ENCODE data around the gene KIAA1217. TPM values are rescaled to one million over a fixed set of nuclear protein-coding genes. Genes with fewer than 3 reads are reported as not detected.
A peak's percentile ranks its signal among the peaks of the same experiment; 100 is the strongest.
"Not testable (repeated sequence)": the region's sequence is repeated elsewhere in the genome, so short reads cannot be mapped to it uniquely, and the experiment has no call there.

Gene KIAA1217
- total RNA-seq, 1 experiment from 2014 or later, result 9.4 TPM

DNA sequence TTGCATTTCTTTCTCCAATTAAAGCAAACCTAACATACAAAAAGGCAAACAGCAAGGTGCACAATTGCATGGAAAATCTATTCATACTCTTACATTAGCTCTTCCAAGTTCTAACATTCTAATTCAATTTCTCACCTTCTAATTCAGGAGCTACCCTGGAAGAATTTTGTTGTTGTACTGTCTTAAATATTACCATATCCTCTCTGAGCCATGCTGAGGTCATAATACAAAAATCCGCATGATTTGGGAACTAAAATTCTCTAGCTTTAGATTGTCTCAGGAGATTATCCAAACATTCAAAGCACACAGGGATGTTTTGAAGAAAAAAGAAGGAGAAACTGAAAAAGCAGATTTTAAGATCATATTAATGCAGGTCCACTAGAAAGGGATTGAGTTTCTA, 229.9 kb downstream of the KIAA1217 start:
- DNase-seq (ENCODE audit: low spot score), result no peak

DNA sequence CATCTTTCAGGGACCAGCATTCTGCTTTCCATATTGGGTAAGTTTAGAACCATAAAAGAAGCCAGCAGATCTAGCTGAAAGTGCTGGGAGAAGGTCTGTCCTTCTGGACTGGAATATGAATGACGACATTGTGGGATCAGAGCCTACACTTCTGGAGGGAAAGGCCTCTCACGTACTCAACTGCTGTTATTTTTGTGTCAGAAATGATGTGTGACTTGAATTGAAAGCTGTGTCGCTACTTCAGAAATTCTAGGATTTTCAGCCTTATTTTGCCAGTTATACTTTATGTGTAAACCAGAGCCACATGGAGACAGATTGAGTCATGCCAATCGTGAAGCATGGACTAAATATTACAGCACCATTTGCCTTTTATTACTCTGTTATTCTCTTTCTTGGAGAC, 231.0 kb downstream of the KIAA1217 start:
- DNase-seq (ENCODE audit: low spot score), result no peak

- no peak for DNase-seq (ENCODE audit: low spot score)
Observed at GRCh38 chr10:24440817-24441797, 232.2 kb downstream of the KIAA1217 start.

DNA sequence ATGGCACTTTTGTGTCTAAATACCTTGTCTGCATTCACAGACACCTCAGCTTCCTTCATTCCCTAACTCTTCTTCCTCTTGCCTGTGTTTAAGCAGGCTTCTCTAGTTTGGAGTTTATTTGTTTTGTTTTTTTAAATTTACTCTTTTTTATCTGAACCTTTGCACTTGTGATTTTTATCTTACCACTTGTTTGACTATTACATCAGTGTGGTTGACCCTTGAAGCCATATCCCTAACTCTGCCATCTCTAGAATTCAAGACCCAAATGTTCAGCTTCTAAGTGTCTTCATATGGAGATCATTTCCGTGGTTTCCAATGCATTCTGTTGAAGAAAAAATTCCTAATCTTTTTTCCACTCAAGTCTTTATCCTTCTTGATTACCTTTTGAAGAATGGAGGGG, 233.3 kb downstream of the KIAA1217 start:
- DNase-seq (ENCODE audit: low spot score), result no peak

- not testable (repeated sequence) for DNase-seq (ENCODE audit: low spot score)
Observed at GRCh38 chr10:24442641-24443174, 233.8 kb downstream of the KIAA1217 start.

GRCh38 chr10:24444337-24444736, 235.4 kb downstream of the KIAA1217 start:
- DNase-seq (ENCODE audit: low spot score), result no peak

- DNase-seq (ENCODE audit: low spot score), result not testable (repeated sequence)
Observed at GRCh38 chr10:24445958-24446357, 237.0 kb downstream of the KIAA1217 start.

GRCh38 chr10:24446739-24447138, 237.8 kb downstream of the KIAA1217 start:
- peak; percentile 8 for DNase-seq (ENCODE audit: low spot score)

- no peak for DNase-seq (ENCODE audit: low spot score)
Observed at GRCh38 chr10:24448351-24448999, 239.5 kb downstream of the KIAA1217 start.

GRCh38 chr10:24449321-24449740, 240.4 kb downstream of the KIAA1217 start:
- no peak for DNase-seq (ENCODE audit: low spot score)

GRCh38 chr10:24449769-24450310, 240.9 kb downstream of the KIAA1217 start:
- DNase-seq (ENCODE audit: low spot score), result no peak

GRCh38 chr10:24451325-24451820, 242.4 kb downstream of the KIAA1217 start:
- DNase-seq (ENCODE audit: low spot score), result no peak

DNA sequence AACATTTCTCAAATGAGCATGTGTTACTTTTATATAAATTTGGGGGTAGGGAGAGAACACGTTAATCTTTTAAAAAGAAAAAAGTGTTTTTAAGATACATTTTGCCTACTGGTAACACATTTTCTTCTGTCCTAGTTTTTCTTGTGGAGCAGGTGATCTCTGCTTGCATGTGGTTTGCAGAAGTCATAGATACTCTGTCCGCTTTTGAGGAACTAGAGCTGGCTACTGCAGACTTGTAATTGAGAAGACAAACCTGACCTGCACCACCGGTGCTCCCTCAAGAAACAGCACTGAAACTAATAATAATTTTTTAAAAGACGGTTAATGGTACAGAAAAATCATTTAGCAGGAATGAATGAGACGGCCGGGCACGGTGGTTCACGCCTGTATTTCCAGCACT, 243.1 kb downstream of the KIAA1217 start:
- DNase-seq (ENCODE audit: low spot score), result no peak

DNA sequence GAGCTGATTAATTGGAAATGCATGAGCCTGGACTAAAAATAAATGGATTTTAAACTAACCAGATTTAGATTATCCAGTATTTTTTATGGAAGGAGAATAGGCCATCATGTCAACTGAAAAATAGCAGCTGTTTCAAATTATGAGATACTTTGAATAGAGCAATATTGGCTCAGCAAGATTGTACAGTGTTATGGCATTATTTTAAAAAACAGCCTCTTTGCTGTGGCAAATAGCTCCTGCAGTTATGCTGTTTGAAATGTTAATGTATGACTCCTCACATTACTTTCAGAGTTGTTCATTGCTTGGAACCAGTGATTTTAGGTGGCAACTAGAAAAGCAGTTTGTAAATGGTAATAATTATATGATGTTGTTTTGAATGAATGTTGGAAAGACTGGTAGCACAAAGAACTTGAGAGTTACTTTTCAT, 244.5 kb downstream of the KIAA1217 start:
- no peak for DNase-seq (ENCODE audit: low spot score)

- DNase-seq (ENCODE audit: low spot score), result no peak
Observed at GRCh38 chr10:24453973-24454372, 245.0 kb downstream of the KIAA1217 start.

- no peak for DNase-seq (ENCODE audit: low spot score)
Observed at GRCh38 chr10:24455447-24455846, 246.5 kb downstream of the KIAA1217 start.

DNA sequence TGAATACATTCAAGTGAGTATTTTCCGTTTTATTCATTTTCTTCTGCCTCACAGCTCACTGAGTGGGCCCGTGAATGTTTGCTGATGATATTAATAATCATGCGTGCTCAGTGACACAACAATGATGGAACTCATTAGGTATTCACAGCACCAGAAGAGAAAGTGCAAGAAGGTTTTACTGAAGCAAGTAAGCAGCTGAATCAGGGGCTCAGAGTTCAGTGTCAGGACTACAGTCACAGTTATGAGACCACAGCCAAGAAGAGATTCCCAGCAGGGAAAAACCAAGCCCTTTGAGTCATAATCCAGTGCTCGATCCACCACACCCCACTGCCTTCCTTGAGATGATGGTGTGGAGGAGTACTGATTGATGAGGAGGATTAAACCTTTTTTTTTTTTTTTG, 247.4 kb downstream of the KIAA1217 start:
- no peak for DNase-seq (ENCODE audit: low spot score)

GRCh38 chr10:24457661-24458318, 248.9 kb downstream of the KIAA1217 start:
- DNase-seq (ENCODE audit: low spot score), result no peak

GRCh38 chr10:24459836-24460235, 250.9 kb downstream of the KIAA1217 start:
- DNase-seq (ENCODE audit: low spot score), result no peak

DNA sequence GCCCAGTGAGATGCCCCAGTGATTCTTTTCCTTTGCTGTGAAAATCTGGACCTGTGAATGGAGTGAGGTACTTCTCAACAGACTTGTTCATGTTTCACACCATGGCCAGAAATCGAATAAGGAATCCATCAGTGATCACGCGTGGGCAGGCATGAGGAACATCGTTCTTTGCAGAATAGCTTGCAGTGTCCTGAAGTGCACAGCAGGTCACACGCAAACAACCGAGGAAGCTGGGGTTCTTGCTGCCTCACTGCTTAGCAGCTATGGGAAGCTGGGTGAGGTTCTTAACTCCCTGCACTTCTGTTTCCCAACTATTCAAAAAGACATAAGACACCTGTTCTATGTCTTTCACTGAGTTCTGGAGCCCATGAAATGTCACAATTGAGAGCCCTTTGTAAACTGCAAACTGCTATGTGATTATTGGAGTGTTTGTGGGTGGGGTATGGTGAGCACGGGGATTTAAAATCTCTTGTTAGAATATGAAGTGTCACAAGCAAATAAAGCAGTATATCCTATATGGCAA, 253.4 kb downstream of the KIAA1217 start:
- DNase-seq (ENCODE audit: low spot score), result no peak
